GM23338 (cell line): ENCODE data around the gene TBC1D14. TPM values are rescaled to one million over a fixed set of nuclear protein-coding genes. Genes with fewer than 3 reads are reported as not detected.

Experiments
- ATAC-seq: fragments of 200-7000 bp; cut with Tn5 transposase; 3 replicates; pipeline ENCODE4 v1.9.1; 2020
- DNase-seq: peaks from one replicate; pipeline ENCODE4 v3.0.0-alpha.2; 2015; ENCODE audit warnings: low spot score
- H2AFZ ChIP-seq: fragments of 200-600 bp; sonication (generic); 2 replicates; pipeline ENCODE4 v1.8.0; 2016; ENCODE audit warnings: antibody characterized with exemption, mild to moderate bottlenecking, moderate library complexity
- H3F3A ChIP-seq: fragments of 200-600 bp; sonication (generic); replicated peaks from 2 replicates; pipeline ENCODE4 v1.8.0; 2017; ENCODE audit warnings: antibody characterized with exemption, mixed run types, low read depth
- H3K27ac ChIP-seq: fragments of 200-600 bp; sonication (generic); 2 replicates; pipeline ENCODE4 v1.6.1; 2016; ENCODE audit warnings: low read depth
- H3K27me3 ChIP-seq: fragments of 200-600 bp; sonication (generic); 2 replicates; pipeline ENCODE4 v1.8.0; 2016; ENCODE audit warnings: mild to moderate bottlenecking, mixed run types, moderate library complexity; ENCODE audit not compliant: insufficient read depth
- H3K36me3 ChIP-seq: fragments of 200-600 bp; sonication (generic); 2 replicates; pipeline ENCODE4 v1.8.0; 2016; ENCODE audit warnings: mild to moderate bottlenecking; ENCODE audit not compliant: insufficient read depth
- H3K4me1 ChIP-seq: fragments of 200-600 bp; sonication (generic); 2 replicates; pipeline ENCODE4 v1.8.0; 2016; ENCODE audit warnings: mild to moderate bottlenecking, moderate library complexity; ENCODE audit not compliant: insufficient read depth
- H3K4me2 ChIP-seq: fragments of 200-600 bp; sonication (generic); 2 replicates; pipeline ENCODE4 v1.7.1; 2017; ENCODE audit warnings: mixed run types
- H3K4me3 ChIP-seq: fragments of 200-600 bp; sonication (generic); 2 replicates; pipeline ENCODE4 v1.6.1; 2016; ENCODE audit warnings: mixed run types
- H3K79me2 ChIP-seq: fragments of 200-600 bp; sonication (generic); replicated peaks from 2 replicates; pipeline ENCODE4 v1.8.0; 2017; ENCODE audit warnings: mild to moderate bottlenecking; ENCODE audit not compliant: insufficient read depth
- H3K9me2 ChIP-seq: fragments of 200-600 bp; sonication (generic); 2 replicates; pipeline ENCODE4 v1.8.0; 2017; ENCODE audit not compliant: insufficient read depth
- H4K20me1 ChIP-seq: fragments of 200-600 bp; sonication (generic); replicated peaks from 2 replicates; pipeline ENCODE4 v1.8.0; 2017; ENCODE audit warnings: mild to moderate bottlenecking; ENCODE audit not compliant: insufficient read depth
- H3K27ac Mint-ChIP-seq: 2 replicates; pipeline ENCODE4 v1.8.0; 2020; ENCODE audit warnings: inconsistent platforms, mild to moderate bottlenecking, moderate library complexity, mixed read lengths
- H3K27me3 Mint-ChIP-seq: 3 replicates; pipeline ENCODE4 v1.8.0; 2022; ENCODE audit warnings: low read depth, mild to moderate bottlenecking, moderate library complexity, mixed read lengths, inconsistent platforms; ENCODE audit not compliant: insufficient read depth, poor library complexity
- H3K36me3 Mint-ChIP-seq: 3 replicates; pipeline ENCODE4 v1.8.0; 2021; ENCODE audit warnings: low read depth, mild to moderate bottlenecking, inconsistent platforms, moderate library complexity, mixed read lengths
- H3K4me1 Mint-ChIP-seq: 3 replicates; pipeline ENCODE4 v1.8.0; 2020; ENCODE audit warnings: mild to moderate bottlenecking, inconsistent platforms, mixed read lengths
- H3K4me3 Mint-ChIP-seq: 3 replicates; pipeline ENCODE4 v1.8.0; 2021; ENCODE audit warnings: moderate library complexity, mild to moderate bottlenecking, inconsistent platforms, mixed read lengths
- H3K9me3 Mint-ChIP-seq: 3 replicates; pipeline ENCODE4 v1.8.0; 2020; ENCODE audit warnings: moderate library complexity, mild to moderate bottlenecking, inconsistent platforms, mixed read lengths
- EZH2phosphoT487 ChIP-seq: fragments of 200-600 bp; sonication (generic); IDR thresholded peaks from one replicate; pipeline ENCODE4 v1.8.1; 2018; ENCODE audit warnings: antibody characterized with exemption; ENCODE audit not compliant: unreplicated experiment
- NANOG ChIP-seq: IDR thresholded peaks from 2 replicates; pipeline ENCODE4 v1.6.1; 2016; ENCODE audit warnings: antibody characterized with exemption, borderline replicate concordance
- POLR2AphosphoS5 ChIP-seq: IDR thresholded peaks from 2 replicates; pipeline ENCODE4 v1.6.1; 2016; ENCODE audit warnings: antibody characterized with exemption, low read depth
- STAT1 ChIP-seq: IDR thresholded peaks from one replicate; pipeline ENCODE4 v1.6.1; 2016; ENCODE audit warnings: antibody characterized with exemption; ENCODE audit not compliant: unreplicated experiment
- ZNF114 ChIP-seq: fragments of 250-450 bp; sonication (Bioruptor Pico); IDR thresholded peaks from 2 replicates; pipeline ENCODE4 v1.5.0; 2020; ENCODE audit warnings: mild to moderate bottlenecking, moderate library complexity
- ZNF331 ChIP-seq: fragments of 250-450 bp; sonication (Bioruptor Pico); IDR thresholded peaks from 2 replicates; pipeline ENCODE4 v1.5.0; 2020; ENCODE audit warnings: low read depth, mild to moderate bottlenecking, moderate library complexity
- polyA plus RNA-seq: library from polyadenylated mRNA; unstranded; fragments of >200 nt; fragmentation: Nextera tagmentation; extraction: Ambion mirVana; gene quantifications from 2 replicates; pipeline ENCODE4 v1.2.1, GENCODE V29; 2016
- total RNA-seq: library from RNA; depleted of rRNA; stranded (reverse); fragments of >200 nt; shearing (Covaris generic); gene quantifications from 2 replicates; pipeline ENCODE4 v1.2.3, GENCODE V29; 2014
- TF ChIP-seq, protein P1 (sequence below): IDR thresholded peaks from one replicate; pipeline ENCODE4 v1.6.1; 2018; ENCODE audit warnings: antibody characterized with exemption; ENCODE audit not compliant: unreplicated experiment
- TF ChIP-seq, protein P2 (sequence below): IDR thresholded peaks from 2 replicates; pipeline ENCODE4 v1.6.1; 2016; ENCODE audit warnings: antibody characterized with exemption
- TF ChIP-seq, protein P3 (sequence below): fragments of 250-450 bp; sonication (Bioruptor Pico); IDR thresholded peaks from 2 replicates; pipeline ENCODE4 v1.5.0; 2020; ENCODE audit warnings: mild to moderate bottlenecking, moderate library complexity

The TBC1D14 gene
- total and polyA plus RNA-seq, 2 experiments from 2014 or later: 18.2 to 59.7 TPM

- no peaks in the 10 kb centered on the region for H3K36me3 Mint-ChIP-seq
- H3K27me3 Mint-ChIP-seq: peaks cover 4% of the 10 kb centered on the region
- TF ChIP-seq STAT1 (no peak), NANOG (no peak), POLR2AphosphoS5 (no peak)
- H3K4me1 ChIP-seq: peaks cover 40% of the 10 kb centered on the region
- no peak overlapping the region for H3K4me3 ChIP-seq
- peak; percentile 11 for ATAC-seq
- no peaks in the 10 kb centered on the region for H3K9me2 ChIP-seq
- no peaks in the 10 kb centered on the region for H3K27me3 ChIP-seq
- no peaks in the 10 kb centered on the region for H3K36me3 ChIP-seq
- no peaks in the 10 kb centered on the region for H3K9me3 Mint-ChIP-seq
- no peak overlapping the region; the same call in 2 of the 3 replicates for H3K4me3 Mint-ChIP-seq
- 0 out of 2 replicates have a peak, but pooled peaks cover 4% of the 10 kb centered on the region for H3F3A ChIP-seq
- no peak for DNase-seq
- peaks cover 56% of the 10 kb centered on the region for H3K4me1 Mint-ChIP-seq
- H4K20me1 ChIP-seq: peaks cover 7% of the 10 kb centered on the region
- H2AFZ ChIP-seq: no peak overlapping the region
- H3K27ac ChIP-seq: peak overlapping the region; percentile 86; the same call in 1 of the 2 replicates
- peak overlapping the region; percentile 77 for H3K27ac Mint-ChIP-seq
- H3K79me2 ChIP-seq: peaks cover 56% of the 10 kb centered on the region
- no peak overlapping the region; the same call in 1 of the 2 replicates for H3K4me2 ChIP-seq
Measured at GRCh38 chr4:6944301-6945051, 34.9 kb downstream of the TBC1D14 start.

- no peaks in the 10 kb centered on the region for H3K27me3 ChIP-seq
- ATAC-seq: peak; percentile 64
- Mint-ChIP-seq H3K9me3 (no peaks in the 10 kb centered on the region; the same call in 2 of the 3 replicates), H3K4me1 (peaks cover 52% of the 10 kb centered on the region), H3K27ac (peak overlapping the region; percentile 66), H3K4me3 (no peak overlapping the region; the same call in 2 of the 3 replicates), H3K27me3 (peaks cover 4% of the 10 kb centered on the region), H3K36me3 (no peaks in the 10 kb centered on the region; the same call in 2 of the 3 replicates)
- peaks cover 60% of the 10 kb centered on the region for H3K79me2 ChIP-seq
- no peaks in the 10 kb centered on the region for H3K36me3 ChIP-seq
- H2AFZ ChIP-seq: no peak overlapping the region
- H3K9me2 ChIP-seq: no peaks in the 10 kb centered on the region
- TF ChIP-seq, protein P1, sequence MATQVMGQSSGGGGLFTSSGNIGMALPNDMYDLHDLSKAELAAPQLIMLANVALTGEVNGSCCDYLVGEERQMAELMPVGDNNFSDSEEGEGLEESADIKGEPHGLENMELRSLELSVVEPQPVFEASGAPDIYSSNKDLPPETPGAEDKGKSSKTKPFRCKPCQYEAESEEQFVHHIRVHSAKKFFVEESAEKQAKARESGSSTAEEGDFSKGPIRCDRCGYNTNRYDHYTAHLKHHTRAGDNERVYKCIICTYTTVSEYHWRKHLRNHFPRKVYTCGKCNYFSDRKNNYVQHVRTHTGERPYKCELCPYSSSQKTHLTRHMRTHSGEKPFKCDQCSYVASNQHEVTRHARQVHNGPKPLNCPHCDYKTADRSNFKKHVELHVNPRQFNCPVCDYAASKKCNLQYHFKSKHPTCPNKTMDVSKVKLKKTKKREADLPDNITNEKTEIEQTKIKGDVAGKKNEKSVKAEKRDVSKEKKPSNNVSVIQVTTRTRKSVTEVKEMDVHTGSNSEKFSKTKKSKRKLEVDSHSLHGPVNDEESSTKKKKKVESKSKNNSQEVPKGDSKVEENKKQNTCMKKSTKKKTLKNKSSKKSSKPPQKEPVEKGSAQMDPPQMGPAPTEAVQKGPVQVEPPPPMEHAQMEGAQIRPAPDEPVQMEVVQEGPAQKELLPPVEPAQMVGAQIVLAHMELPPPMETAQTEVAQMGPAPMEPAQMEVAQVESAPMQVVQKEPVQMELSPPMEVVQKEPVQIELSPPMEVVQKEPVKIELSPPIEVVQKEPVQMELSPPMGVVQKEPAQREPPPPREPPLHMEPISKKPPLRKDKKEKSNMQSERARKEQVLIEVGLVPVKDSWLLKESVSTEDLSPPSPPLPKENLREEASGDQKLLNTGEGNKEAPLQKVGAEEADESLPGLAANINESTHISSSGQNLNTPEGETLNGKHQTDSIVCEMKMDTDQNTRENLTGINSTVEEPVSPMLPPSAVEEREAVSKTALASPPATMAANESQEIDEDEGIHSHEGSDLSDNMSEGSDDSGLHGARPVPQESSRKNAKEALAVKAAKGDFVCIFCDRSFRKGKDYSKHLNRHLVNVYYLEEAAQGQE: no peak
- TF ChIP-seq POLR2AphosphoS5: no peak
- no peak for TF ChIP-seq EZH2phosphoT487
- no peak for TF ChIP-seq ZNF114
- TF ChIP-seq STAT1: no peak
- no peak for TF ChIP-seq NANOG
- TF ChIP-seq ZNF331 (CRISPR knock-in tag): no peak
- TF ChIP-seq, protein P2, sequence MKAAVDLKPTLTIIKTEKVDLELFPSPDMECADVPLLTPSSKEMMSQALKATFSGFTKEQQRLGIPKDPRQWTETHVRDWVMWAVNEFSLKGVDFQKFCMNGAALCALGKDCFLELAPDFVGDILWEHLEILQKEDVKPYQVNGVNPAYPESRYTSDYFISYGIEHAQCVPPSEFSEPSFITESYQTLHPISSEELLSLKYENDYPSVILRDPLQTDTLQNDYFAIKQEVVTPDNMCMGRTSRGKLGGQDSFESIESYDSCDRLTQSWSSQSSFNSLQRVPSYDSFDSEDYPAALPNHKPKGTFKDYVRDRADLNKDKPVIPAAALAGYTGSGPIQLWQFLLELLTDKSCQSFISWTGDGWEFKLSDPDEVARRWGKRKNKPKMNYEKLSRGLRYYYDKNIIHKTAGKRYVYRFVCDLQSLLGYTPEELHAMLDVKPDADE: no peak
- TF ChIP-seq, protein P3, sequence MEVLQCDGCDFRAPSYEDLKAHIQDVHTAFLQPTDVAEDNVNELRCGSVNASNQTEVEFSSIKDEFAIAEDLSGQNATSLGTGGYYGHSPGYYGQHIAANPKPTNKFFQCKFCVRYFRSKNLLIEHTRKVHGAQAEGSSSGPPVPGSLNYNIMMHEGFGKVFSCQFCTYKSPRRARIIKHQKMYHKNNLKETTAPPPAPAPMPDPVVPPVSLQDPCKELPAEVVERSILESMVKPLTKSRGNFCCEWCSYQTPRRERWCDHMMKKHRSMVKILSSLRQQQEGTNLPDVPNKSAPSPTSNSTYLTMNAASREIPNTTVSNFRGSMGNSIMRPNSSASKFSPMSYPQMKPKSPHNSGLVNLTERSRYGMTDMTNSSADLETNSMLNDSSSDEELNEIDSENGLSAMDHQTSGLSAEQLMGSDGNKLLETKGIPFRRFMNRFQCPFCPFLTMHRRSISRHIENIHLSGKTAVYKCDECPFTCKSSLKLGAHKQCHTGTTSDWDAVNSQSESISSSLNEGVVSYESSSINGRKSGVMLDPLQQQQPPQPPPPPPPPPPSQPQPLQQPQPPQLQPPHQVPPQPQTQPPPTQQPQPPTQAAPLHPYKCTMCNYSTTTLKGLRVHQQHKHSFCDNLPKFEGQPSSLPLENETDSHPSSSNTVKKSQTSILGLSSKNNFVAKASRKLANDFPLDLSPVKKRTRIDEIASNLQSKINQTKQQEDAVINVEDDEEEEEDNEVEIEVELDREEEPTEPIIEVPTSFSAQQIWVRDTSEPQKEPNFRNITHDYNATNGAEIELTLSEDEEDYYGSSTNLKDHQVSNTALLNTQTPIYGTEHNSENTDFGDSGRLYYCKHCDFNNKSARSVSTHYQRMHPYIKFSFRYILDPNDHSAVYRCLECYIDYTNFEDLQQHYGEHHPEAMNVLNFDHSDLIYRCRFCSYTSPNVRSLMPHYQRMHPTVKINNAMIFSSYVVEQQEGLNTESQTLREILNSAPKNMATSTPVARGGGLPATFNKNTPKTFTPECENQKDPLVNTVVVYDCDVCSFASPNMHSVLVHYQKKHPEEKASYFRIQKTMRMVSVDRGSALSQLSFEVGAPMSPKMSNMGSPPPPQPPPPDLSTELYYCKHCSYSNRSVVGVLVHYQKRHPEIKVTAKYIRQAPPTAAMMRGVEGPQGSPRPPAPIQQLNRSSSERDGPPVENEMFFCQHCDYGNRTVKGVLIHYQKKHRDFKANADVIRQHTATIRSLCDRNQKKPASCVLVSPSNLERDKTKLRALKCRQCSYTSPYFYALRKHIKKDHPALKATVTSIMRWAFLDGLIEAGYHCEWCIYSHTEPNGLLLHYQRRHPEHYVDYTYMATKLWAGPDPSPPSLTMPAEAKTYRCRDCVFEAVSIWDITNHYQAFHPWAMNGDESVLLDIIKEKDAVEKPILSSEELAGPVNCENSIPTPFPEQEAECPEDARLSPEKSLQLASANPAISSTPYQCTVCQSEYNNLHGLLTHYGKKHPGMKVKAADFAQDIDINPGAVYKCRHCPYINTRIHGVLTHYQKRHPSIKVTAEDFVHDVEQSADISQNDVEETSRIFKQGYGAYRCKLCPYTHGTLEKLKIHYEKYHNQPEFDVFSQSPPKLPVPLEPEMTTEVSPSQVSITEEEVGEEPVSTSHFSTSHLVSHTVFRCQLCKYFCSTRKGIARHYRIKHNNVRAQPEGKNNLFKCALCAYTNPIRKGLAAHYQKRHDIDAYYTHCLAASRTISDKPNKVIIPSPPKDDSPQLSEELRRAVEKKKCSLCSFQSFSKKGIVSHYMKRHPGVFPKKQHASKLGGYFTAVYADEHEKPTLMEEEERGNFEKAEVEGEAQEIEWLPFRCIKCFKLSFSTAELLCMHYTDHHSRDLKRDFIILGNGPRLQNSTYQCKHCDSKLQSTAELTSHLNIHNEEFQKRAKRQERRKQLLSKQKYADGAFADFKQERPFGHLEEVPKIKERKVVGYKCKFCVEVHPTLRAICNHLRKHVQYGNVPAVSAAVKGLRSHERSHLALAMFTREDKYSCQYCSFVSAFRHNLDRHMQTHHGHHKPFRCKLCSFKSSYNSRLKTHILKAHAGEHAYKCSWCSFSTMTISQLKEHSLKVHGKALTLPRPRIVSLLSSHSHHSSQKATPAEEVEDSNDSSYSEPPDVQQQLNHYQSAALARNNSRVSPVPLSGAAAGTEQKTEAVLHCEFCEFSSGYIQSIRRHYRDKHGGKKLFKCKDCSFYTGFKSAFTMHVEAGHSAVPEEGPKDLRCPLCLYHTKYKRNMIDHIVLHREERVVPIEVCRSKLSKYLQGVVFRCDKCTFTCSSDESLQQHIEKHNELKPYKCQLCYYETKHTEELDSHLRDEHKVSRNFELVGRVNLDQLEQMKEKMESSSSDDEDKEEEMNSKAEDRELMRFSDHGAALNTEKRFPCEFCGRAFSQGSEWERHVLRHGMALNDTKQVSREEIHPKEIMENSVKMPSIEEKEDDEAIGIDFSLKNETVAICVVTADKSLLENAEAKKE (CRISPR knock-in tag): no peak
- no peak overlapping the region for H3K4me3 ChIP-seq
- peak overlapping the region; percentile 86; the same call in 1 of the 2 replicates for H3K27ac ChIP-seq
- peaks cover 7% of the 10 kb centered on the region for H4K20me1 ChIP-seq
- no peak overlapping the region for H3K4me2 ChIP-seq
- H3F3A ChIP-seq: 0 out of 2 replicates have a peak, but pooled peaks cover 4% of the 10 kb centered on the region
- peaks cover 40% of the 10 kb centered on the region for H3K4me1 ChIP-seq
- DNase-seq: no peak
Measured at GRCh38 chr4:6945052-6945409, 35.4 kb downstream of the TBC1D14 start.
